HepG2 (cell line): ENCODE measurements around the gene ABCA13. TPM values are rescaled to one million over a fixed set of nuclear protein-coding genes. Genes with fewer than 3 reads are reported as not detected.

Source experiments
- ATAC-seq: fragments of 200-7000 bp; cut with Tn5 transposase; 3 replicates; pipeline ENCODE4 v1.9.1; 2020; ENCODE audit warnings: mild to moderate bottlenecking, moderate library complexity
- BruUV-seq: library from RNA; stranded (reverse); fragments of 400-500 nt; replicated peaks from 2 replicates; lab custom pipeline; 2021; lab: Mats Ljungman, UMichigan
- CTCF ChIA-PET: fragments of 300-600 bp; formaldehyde crosslinking; extraction: SDS; loops from one replicate; lab custom pipeline; 2021; ENCODE audit warnings: low total read pairs, inconsistent platforms, low intra/inter-chr PET ratio; lab: Yijun Ruan, JAX
- POLR2A ChIA-PET: fragments of 350-600 bp; sonication (Branson Sonifier 250); formaldehyde crosslinking; loops from one replicate; lab custom pipeline; 2020; ENCODE audit warnings: antibody characterized with exemption, inconsistent platforms; lab: Yijun Ruan, JAX
- DNase-seq: peaks from one replicate; pipeline ENCODE4 v3.0.0-alpha.2; 2015; ENCODE audit warnings: low spot score
- FAIRE-seq: peaks from 3 replicates; lab custom pipeline; 2011; peaks lifted over from hg19 to GRCh38; lab: Jason Lieb, UNC
- H2AFZ ChIP-seq: one replicate; pipeline ENCODE4 v1.6.1; 2011; ENCODE audit warnings: low read length, inconsistent platforms
- H3K27ac ChIP-seq: fragments of 300-600 bp; 3 replicates; pipeline ENCODE4 v1.8.0; 2011; ENCODE audit warnings: mixed run types, mild to moderate bottlenecking, mixed read lengths, low read length, inconsistent platforms; ENCODE audit not compliant: insufficient read depth; ENCODE audit errors: extremely low read length
- H3K27me3 ChIP-seq, 2 experiments: fragments of 200-600 bp in 1 of 2; 2 replicates in 1 of 2; 3 replicates in 1 of 2; pipeline versions ENCODE4 v1.6.0 to v1.8.0; 2011; ENCODE audit warnings: low read length in 2 of 2, mild to moderate bottlenecking in 2 of 2, moderate library complexity in 2 of 2, inconsistent platforms in 1 of 2; ENCODE audit not compliant: insufficient read depth in 2 of 2, control insufficient read depth in 1 of 2
- H3K36me3 ChIP-seq, 2 experiments: fragments of 200-600 bp in 1 of 2; replicated peaks in 1 of 2; 2 replicates in 1 of 2; 3 replicates in 1 of 2; pipeline versions ENCODE4 v1.5.1 to v1.8.0; 2011; ENCODE audit warnings: low read length in 2 of 2, inconsistent platforms in 1 of 2; ENCODE audit not compliant: insufficient read depth in 2 of 2, control insufficient read depth in 1 of 2
- H3K4me1 ChIP-seq: 2 replicates; pipeline ENCODE4 v1.5.1; 2012; ENCODE audit warnings: low read length, inconsistent platforms; ENCODE audit not compliant: insufficient read depth
- H3K4me2 ChIP-seq: 2 replicates; pipeline ENCODE4 v1.6.0; 2011; ENCODE audit warnings: low read depth, low read length, inconsistent platforms
- H3K4me3 ChIP-seq, 3 experiments: fragments of 200-600 bp in 1 of 3; sonication (generic), shearing (Covaris generic) in 1 of 3; replicated peaks in 1 of 3; 2 replicates each; pipeline ENCODE4 v1.5.1; 2011 to 2016; ENCODE audit warnings: low read length in 3 of 3, inconsistent platforms in 2 of 3, low read depth in 2 of 3, mild to moderate bottlenecking in 2 of 3, control low read depth in 1 of 3, mixed read lengths in 1 of 3; ENCODE audit not compliant: insufficient read depth in 1 of 3
- H3K79me2 ChIP-seq: one replicate; pipeline ENCODE4 v1.6.1; 2011; ENCODE audit warnings: low read length, inconsistent platforms; ENCODE audit not compliant: insufficient read depth
- H3K9ac ChIP-seq: 2 replicates; pipeline ENCODE4 v1.6.0; 2011; ENCODE audit warnings: mild to moderate bottlenecking, low read depth, low read length, inconsistent platforms; ENCODE audit not compliant: insufficient read depth
- H3K9me3 ChIP-seq: 2 replicates; pipeline ENCODE4 v1.5.1; 2012; ENCODE audit warnings: mild to moderate bottlenecking, low read length
- H4K20me1 ChIP-seq: 2 replicates; pipeline ENCODE4 v1.6.0; 2011; ENCODE audit warnings: inconsistent platforms, mild to moderate bottlenecking, low read length, moderate library complexity; ENCODE audit not compliant: insufficient read depth
- DNMT1 ChIP-seq: sonication (generic); formaldehyde crosslinking; IDR thresholded peaks from 2 replicates; pipeline ENCODE4 v1.5.1; 2020; ENCODE audit warnings: mild to moderate bottlenecking, missing genetic modification reagents
- HOXA9 ChIP-seq: sonication (generic); formaldehyde crosslinking; IDR thresholded peaks from 2 replicates; pipeline ENCODE4 v1.8.1; 2022; ENCODE audit warnings: missing genetic modification reagents, mild to moderate bottlenecking, moderate library complexity, borderline replicate concordance
- NKX3-1 ChIP-seq: sonication (generic); formaldehyde crosslinking; IDR thresholded peaks from 2 replicates; pipeline ENCODE4 v1.5.0; 2020; ENCODE audit warnings: missing genetic modification reagents
- RAD21 ChIP-seq: fragments of 450-650 bp; formaldehyde crosslinking; IDR thresholded peaks from 2 replicates; pipeline ENCODE4 v1.5.0; 2020; ENCODE audit warnings: mild to moderate bottlenecking
- REPIN1 ChIP-seq: sonication (generic); formaldehyde crosslinking; IDR thresholded peaks from 2 replicates; pipeline ENCODE4 v1.8.0; 2022; ENCODE audit warnings: missing genetic modification reagents, low read depth, mild to moderate bottlenecking, borderline replicate concordance
- ZNF350 ChIP-seq: sonication (generic); formaldehyde crosslinking; IDR thresholded peaks from 2 replicates; pipeline ENCODE4 v1.4.0; 2020; ENCODE audit warnings: mild to moderate bottlenecking, low read depth, missing genetic modification reagents, borderline replicate concordance
- ZNF446 ChIP-seq: sonication (generic); formaldehyde crosslinking; IDR thresholded peaks from 2 replicates; pipeline ENCODE4 v1.5.0; 2020; ENCODE audit warnings: mild to moderate bottlenecking, missing genetic modification reagents
- ZNF792 ChIP-seq: IDR thresholded peaks from 2 replicates; pipeline ENCODE4 v1.6.1; 2016
- WGBS: methylation state at CpG from one replicate; pipeline ENCODE4 v1.1.6; 2017; ENCODE audit warnings: low lambda C conversion rate; 5-methylcytosine and 5-hydroxymethylcytosine counted together
- in situ Hi-C: cut with HindIII; loops from 2 replicates; pipeline ENCODE4 v1.10.0; 2017; ENCODE audit warnings: low pct_unique_long_range_greater_than_20kb; ENCODE audit not compliant: extremely low pct_ligation_motif_present
- intact Hi-C: fragments of 100-400 bp; cut with micrococcal nuclease; formaldehyde crosslinking; loops from one replicate; pipeline ENCODE4 v1.10.0; 2022; ENCODE audit not compliant: unreplicated experiment
- polyA plus RNA-seq, 8 experiments: library from polyadenylated mRNA; depleted of rRNA in 3 of 8; stranded (reverse) in 7 of 8; unstranded in 1 of 8; fragments of >200 nt; fragmentation: Illumina TruSeq in 4 of 8; extraction: Trizol in 4 of 8; gene quantifications; 2 replicates each; pipeline versions ENCODE4 v1.2.1 to v1.2.3, GENCODE V29; 2011 to 2016; ENCODE audit warnings: low read depth in 4 of 8, missing spikeins in 1 of 8, mixed read lengths in 1 of 8; ENCODE audit not compliant: insufficient read depth in 1 of 8
- total RNA-seq, 5 experiments: library from RNA; depleted of rRNA; stranded (reverse); fragments of >200 nt; fragmentation: Illumina TruSeq; extraction: Trizol; gene quantifications; 2 replicates each; pipeline ENCODE4 v1.2.3, GENCODE V29; 2016; ENCODE audit warnings: low read depth in 1 of 5
- TF ChIP-seq, protein P1 (sequence below): sonication (generic); formaldehyde crosslinking; IDR thresholded peaks from 2 replicates; pipeline ENCODE4 v1.4.0; 2020; ENCODE audit warnings: low read depth, missing genetic modification reagents

Gene ABCA13
- total and polyA plus RNA-seq, 2 of the 13 experiments (the other 11 are each of a cell fraction or from before 2014, with no cell fraction given): 0.03 TPM; not detected in 1

DNA sequence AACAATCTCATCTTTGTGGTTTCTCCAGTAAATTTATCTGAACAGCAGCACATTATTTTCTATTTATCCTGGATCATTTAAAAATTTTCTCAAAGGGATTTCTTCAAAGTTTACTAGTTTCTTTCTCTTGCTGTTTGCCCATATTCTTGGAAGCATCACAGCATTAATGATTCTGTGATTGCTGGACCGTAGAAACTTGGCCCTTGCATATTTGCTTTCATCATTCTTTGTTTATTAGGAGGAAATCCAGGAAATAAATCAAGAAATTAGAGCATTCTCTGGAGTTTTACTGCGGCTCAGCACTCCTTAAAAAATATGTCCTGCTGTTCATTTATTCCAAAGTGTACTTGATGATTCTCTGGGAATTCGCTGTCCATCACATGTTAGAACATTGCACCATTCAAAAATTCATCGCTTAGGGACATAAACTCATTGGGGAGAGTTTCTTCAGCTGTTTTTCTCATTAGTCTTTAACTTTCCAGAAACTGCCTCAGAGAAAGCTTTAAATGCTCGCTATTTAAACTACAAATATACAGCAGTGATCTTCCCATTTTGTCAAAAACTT lies 489.1 kb downstream of the ABCA13 start:
- no peak overlapping the region for H3K4me3 ChIP-seq
- H3K27ac ChIP-seq: no peak overlapping the region
- H3K4me1 ChIP-seq: no peaks in the 10 kb centered on the region
- no peak overlapping the region for H3K4me2 ChIP-seq
- ChIA-PET POLR2A (no interaction called here), CTCF (no interaction called here)
- H2AFZ ChIP-seq: no peak overlapping the region
- WGBS: under 1% methylated on average over 5 of the region's 5 CpGs
- no peaks in the 10 kb centered on the region for H3K9me3 ChIP-seq
- no TSS peak for BruUV-seq
- intact Hi-C loops: no loop called here
- no peak for ATAC-seq
- in situ Hi-C loops: no loop called here
- TF ChIP-seq NKX3-1 (CRISPR knock-in tag): no peak
- no peak for TF ChIP-seq ZNF446 (CRISPR knock-in tag)
- TF ChIP-seq, protein P1, sequence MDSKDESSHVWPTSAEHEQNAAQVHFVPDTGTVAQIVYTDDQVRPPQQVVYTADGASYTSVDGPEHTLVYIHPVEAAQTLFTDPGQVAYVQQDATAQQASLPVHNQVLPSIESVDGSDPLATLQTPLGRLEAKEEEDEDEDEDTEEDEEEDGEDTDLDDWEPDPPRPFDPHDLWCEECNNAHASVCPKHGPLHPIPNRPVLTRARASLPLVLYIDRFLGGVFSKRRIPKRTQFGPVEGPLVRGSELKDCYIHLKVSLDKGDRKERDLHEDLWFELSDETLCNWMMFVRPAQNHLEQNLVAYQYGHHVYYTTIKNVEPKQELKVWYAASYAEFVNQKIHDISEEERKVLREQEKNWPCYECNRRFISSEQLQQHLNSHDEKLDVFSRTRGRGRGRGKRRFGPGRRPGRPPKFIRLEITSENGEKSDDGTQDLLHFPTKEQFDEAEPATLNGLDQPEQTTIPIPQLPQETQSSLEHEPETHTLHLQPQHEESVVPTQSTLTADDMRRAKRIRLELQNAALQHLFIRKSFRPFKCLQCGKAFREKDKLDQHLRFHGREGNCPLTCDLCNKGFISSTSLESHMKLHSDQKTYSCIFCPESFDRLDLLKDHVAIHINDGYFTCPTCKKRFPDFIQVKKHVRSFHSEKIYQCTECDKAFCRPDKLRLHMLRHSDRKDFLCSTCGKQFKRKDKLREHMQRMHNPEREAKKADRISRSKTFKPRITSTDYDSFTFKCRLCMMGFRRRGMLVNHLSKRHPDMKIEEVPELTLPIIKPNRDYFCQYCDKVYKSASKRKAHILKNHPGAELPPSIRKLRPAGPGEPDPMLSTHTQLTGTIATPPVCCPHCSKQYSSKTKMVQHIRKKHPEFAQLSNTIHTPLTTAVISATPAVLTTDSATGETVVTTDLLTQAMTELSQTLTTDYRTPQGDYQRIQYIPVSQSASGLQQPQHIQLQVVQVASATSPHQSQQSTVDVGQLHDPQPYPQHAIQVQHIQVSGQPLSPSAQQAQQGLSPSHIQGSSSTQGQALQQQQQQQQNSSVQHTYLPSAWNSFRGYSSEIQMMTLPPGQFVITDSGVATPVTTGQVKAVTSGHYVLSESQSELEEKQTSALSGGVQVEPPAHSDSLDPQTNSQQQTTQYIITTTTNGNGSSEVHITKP (CRISPR knock-in tag): no peak
- no peak for TF ChIP-seq REPIN1
- TF ChIP-seq ZNF792: no peak
- TF ChIP-seq HOXA9 (CRISPR knock-in tag): no peak
- TF ChIP-seq ZNF350 (CRISPR knock-in tag): no peak
- no peak for TF ChIP-seq RAD21
- no peak for TF ChIP-seq DNMT1 (CRISPR knock-in tag)
- H3K36me3 ChIP-seq: no peaks in the 10 kb centered on the region
- H4K20me1 ChIP-seq: no peaks in the 10 kb centered on the region
- no peaks in the 10 kb centered on the region for H3K79me2 ChIP-seq
- no peak for FAIRE-seq
- DNase-seq: no peak
- H3K27me3 ChIP-seq: no peaks in the 10 kb centered on the region
- H3K9ac ChIP-seq: no peak overlapping the region
